Measurements from ENCODE around the gene FCN1.

The FCN1 gene

DNA sequence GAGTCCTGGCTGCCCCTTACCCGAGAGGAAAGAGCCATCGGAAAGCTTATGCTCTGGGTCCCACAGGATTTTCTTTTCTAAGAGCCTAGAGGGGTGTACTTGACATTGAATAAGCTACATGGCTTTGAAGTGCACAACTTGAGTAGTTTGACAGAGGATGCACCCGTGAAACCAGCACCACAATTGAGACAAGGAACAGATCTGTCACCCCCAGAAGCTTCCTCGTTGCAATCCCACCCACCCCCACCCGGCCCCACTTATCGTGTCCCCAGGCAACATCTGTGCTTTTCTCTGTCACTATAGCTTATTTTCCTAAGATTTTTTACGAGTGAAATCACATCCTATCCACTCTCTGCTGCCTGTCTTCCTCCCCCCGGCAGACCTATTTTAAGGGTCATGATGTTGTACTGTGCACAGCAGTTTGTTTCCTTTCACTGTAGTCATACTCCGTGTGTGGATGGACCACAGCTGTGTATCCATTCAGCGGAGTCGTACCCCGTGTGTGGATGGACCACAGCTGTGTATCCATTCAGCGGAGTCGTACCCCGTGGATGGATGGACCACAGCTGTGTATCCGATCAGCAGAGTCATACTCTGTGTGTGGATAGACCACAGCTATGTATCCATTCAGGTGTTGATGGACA lies 45.9 kb downstream of the FCN1 start:
- no peak overlapping the region for H3K4me3 Mint-ChIP-seq
- no peak overlapping the region for H3K27ac Mint-ChIP-seq
- no peaks in the 10 kb centered on the region for H3K4me1 Mint-ChIP-seq (ENCODE audit: low read depth)
- no peaks in the 10 kb centered on the region for H3K9me3 Mint-ChIP-seq
- H3K36me3 Mint-ChIP-seq (ENCODE audit: low read depth): no peaks in the 10 kb centered on the region
- peaks cover 3% of the 10 kb centered on the region for H3K27me3 Mint-ChIP-seq

GRCh38 chr9:134870746-134871662 lies 46.7 kb downstream of the FCN1 start:
- no peaks in the 10 kb centered on the region for H3K36me3 Mint-ChIP-seq (ENCODE audit: low read depth)
- H3K4me1 Mint-ChIP-seq (ENCODE audit: low read depth): no peaks in the 10 kb centered on the region
- H3K4me3 Mint-ChIP-seq: no peak overlapping the region
- H3K27ac Mint-ChIP-seq: no peak overlapping the region
- H3K9me3 Mint-ChIP-seq: no peaks in the 10 kb centered on the region
- peaks cover 3% of the 10 kb centered on the region for H3K27me3 Mint-ChIP-seq

- H3K27me3 Mint-ChIP-seq: peaks cover 3% of the 10 kb centered on the region
- H3K4me1 Mint-ChIP-seq (ENCODE audit: low read depth): no peaks in the 10 kb centered on the region
- H3K9me3 Mint-ChIP-seq: no peaks in the 10 kb centered on the region
- no peaks in the 10 kb centered on the region for H3K36me3 Mint-ChIP-seq (ENCODE audit: low read depth)
- H3K4me3 Mint-ChIP-seq: no peak overlapping the region
- H3K27ac Mint-ChIP-seq: no peak overlapping the region
Observed at GRCh38 chr9:134870301-134870694, 47.4 kb downstream of the FCN1 start.

DNA sequence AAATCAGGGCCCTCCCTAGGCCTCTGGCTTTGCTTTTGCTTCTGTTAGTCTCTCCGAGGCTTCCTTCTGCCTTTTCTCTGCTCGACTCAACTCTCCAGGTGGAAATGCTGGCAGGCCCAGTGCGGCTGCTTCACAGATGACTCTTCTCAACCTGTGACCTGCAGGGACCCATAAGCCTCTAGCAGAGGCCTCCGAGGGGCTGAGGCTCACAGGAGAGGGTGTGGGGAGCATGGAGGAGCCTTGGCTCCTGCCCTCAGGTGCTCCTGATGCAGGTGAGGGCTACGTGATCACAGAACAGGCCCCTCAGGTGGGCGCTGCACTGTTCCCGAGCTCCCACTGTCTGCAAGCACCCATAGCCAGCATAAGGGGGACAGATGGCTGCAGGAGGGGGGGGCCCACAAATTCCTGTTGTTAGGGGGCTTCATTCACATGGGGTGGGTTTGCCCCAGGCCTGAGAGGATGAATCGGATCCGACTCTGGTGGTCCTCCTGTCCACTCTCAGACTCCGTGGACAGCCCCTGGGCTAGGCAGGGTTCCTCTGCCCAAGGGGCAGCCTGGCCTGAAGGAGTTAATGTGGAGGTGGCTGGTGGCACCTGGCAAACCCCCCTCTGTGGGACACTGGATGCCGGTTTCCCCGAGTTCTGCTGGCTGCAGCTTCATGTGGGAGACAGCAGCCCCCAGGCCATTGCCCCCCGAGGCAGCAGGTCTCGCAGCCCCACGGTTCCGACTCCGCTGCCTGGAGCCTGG lies 48.0 kb downstream of the FCN1 start:
- no peak overlapping the region for H3K4me3 Mint-ChIP-seq
- H3K36me3 Mint-ChIP-seq (ENCODE audit: low read depth): no peaks in the 10 kb centered on the region
- H3K4me1 Mint-ChIP-seq (ENCODE audit: low read depth): no peaks in the 10 kb centered on the region
- peaks cover 3% of the 10 kb centered on the region for H3K27me3 Mint-ChIP-seq
- no peak overlapping the region for H3K27ac Mint-ChIP-seq
- no peaks in the 10 kb centered on the region for H3K9me3 Mint-ChIP-seq

DNA sequence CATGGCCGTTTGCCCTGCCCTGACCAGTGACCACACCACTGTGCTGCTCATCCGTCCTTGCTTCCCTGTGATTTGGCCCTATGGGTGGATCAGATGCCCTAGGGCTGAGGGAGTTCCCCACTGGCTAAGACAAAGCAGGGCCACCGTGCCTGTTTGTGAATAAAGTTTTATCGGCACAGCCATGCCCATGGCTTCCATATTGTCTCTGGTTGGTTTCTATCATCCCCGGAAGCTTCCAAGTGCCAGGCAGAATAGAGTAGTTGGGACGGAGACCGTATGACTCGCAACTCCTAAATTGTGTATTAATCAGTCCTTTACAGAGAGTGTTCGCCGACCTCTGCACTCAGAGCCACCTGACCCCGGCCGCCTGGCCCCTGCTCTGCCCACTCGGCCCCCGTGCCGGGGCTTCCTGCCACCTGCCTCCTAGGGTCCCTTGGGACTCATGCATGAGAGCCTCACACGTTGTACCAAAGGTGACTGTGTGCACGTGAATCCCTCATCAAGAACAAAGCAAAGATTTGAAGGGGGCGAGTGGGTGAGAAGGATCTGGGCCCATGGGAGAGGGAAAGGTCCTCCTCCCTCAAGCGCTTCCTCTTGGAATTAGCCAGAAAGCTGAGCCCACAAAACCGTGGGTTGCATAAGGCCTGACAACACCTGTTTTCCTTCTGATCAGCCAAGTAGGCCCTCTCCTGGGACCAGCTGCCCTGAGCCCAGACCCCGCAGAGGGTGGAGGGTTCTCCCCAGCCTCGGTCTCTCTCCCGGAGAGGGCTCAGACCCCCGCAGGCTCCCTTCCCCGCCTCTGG lies 48.8 kb downstream of the FCN1 start:
- H3K4me1 Mint-ChIP-seq (ENCODE audit: low read depth): no peaks in the 10 kb centered on the region
- H3K4me3 Mint-ChIP-seq: no peak overlapping the region
- no peaks in the 10 kb centered on the region for H3K36me3 Mint-ChIP-seq (ENCODE audit: low read depth)
- H3K27me3 Mint-ChIP-seq: peaks cover 3% of the 10 kb centered on the region
- no peak overlapping the region for H3K27ac Mint-ChIP-seq
- no peaks in the 10 kb centered on the region for H3K9me3 Mint-ChIP-seq

GRCh38 chr9:134867917-134868750 lies 49.6 kb downstream of the FCN1 start:
- Mint-ChIP-seq H3K4me1 (ENCODE audit: low read depth) (no peaks in the 10 kb centered on the region), H3K27me3 (peaks cover 3% of the 10 kb centered on the region), H3K27ac (no peak overlapping the region), H3K9me3 (no peaks in the 10 kb centered on the region), H3K4me3 (no peak overlapping the region), H3K36me3 (ENCODE audit: low read depth) (no peaks in the 10 kb centered on the region)

GRCh38 chr9:134864821-134865190 lies 52.9 kb downstream of the FCN1 start:
- Mint-ChIP-seq H3K9me3 (no peaks in the 10 kb centered on the region), H3K27ac (no peak overlapping the region), H3K4me3 (no peak overlapping the region), H3K36me3 (ENCODE audit: low read depth) (no peaks in the 10 kb centered on the region), H3K4me1 (ENCODE audit: low read depth) (no peaks in the 10 kb centered on the region), H3K27me3 (peaks cover 3% of the 10 kb centered on the region)

DNA sequence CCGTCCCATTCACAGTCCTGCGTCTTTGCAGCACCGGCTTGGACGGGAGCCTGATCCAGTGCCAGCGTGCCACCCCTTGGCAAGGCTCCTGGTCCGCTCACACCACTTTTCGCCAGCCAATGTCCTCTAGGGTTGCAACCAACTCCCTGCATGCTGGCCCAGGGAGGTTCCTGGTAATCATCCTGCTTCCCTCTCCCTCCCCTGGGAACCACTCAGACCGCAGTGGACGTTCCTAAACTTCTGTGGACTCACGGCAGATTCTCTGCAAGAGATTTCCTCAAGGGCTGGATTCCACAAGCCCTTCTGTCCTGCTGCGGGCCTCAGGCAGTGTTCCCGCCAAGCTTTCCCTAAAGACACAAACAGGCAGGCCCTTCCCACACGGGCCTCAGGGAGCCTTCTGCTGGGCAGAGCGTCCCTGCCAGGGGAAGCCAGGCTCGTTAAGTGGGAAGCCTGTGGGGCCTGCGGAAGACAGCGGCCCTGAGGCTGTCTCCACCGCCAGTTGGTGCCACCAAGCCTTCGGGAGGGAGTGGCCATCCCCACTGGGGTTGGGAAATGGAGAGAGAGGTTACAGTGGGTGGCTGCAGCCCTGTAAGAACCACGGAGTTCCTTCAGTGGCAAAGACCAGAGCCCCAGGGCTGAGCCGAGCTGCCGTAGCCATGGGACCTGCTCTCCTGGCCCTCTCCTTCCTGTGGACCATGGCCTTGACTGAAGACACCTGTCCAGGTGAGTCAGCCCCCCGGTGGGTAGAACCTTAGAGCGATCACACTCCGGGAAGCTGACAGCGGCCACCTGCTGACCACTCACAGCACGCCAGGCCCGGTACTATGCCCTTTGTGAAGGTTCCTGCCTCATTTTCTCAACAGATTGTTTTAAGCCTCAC lies 53.5 kb downstream of the FCN1 start:
- no peaks in the 10 kb centered on the region for H3K9me3 Mint-ChIP-seq
- H3K36me3 Mint-ChIP-seq (ENCODE audit: low read depth): no peaks in the 10 kb centered on the region
- H3K4me1 Mint-ChIP-seq (ENCODE audit: low read depth): no peaks in the 10 kb centered on the region
- H3K4me3 Mint-ChIP-seq: no peak overlapping the region
- no peak overlapping the region for H3K27ac Mint-ChIP-seq
- peaks cover 3% of the 10 kb centered on the region for H3K27me3 Mint-ChIP-seq

DNA sequence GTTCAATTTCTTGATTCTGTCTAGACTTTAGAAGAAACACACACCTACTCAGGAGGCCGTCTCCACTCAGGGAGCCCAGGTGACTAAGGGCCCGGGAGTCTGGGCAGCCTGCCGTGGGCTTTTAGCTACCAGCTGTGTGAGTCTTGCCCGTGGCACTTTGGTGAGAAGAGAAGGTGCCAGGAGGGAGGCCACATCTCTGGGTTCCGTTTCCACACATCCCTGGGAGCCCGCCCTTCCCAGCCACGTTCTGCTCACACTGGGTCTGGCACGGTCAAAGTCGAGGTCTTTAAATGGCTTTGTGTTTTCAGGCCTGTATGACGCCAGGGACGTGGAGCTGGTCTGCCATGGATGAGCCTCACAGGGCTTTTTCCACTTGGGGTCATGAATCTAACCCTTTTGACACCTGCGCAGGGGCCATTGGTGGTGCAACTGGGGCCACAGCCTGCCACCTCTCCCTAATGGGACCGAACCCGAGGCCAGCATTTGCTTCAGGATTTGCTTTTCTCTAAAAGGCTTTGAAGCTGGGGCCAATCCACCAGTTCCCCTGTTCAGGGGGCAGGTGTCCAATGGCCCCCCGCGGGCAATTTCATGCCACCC lies 54.3 kb downstream of the FCN1 start:
- H3K4me3 Mint-ChIP-seq: no peak overlapping the region
- H3K36me3 Mint-ChIP-seq (ENCODE audit: low read depth): no peaks in the 10 kb centered on the region
- peaks cover 7% of the 10 kb centered on the region for H3K27me3 Mint-ChIP-seq
- no peak overlapping the region for H3K27ac Mint-ChIP-seq
- H3K4me1 Mint-ChIP-seq (ENCODE audit: low read depth): peaks cover 6% of the 10 kb centered on the region
- H3K9me3 Mint-ChIP-seq: no peaks in the 10 kb centered on the region

DNA sequence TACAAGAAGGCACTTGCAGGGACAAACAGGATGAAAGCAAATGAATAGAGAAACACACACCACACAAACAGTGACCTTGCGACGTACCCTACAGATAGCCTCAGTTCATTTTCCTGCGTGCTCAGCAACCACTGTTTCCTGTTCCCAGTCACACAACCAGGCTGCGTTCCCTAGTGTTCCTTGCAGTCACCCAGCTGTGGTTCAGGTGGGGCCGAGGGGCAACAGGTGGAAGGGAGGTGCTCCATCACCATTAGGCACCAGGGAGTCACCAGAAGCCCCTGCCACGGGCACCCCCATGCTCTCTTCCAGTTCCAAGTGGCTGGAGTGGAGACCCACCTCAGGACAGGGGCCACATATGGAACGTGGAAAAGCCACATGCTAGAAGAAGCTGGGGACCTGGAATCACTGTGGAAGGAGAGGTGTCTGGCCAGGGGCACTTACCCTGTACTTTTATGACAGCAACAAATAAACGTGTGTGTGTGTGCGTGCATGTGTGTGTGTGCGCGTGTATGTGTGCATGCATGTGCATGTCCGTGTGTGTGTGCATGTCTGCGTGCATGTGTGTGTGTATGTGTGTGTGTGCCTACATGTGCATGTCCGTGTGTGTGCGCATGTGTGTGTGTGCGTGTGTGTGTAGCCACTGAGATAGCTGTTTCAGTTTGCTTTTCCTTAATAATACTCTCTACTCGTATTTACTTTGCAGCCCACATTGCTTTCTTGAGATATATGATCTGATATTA lies 55.9 kb downstream of the FCN1 start:
- no peak overlapping the region for H3K4me3 Mint-ChIP-seq
- no peaks in the 10 kb centered on the region for H3K36me3 Mint-ChIP-seq (ENCODE audit: low read depth)
- peaks cover 18% of the 10 kb centered on the region for H3K4me1 Mint-ChIP-seq (ENCODE audit: low read depth)
- H3K27ac Mint-ChIP-seq: no peak overlapping the region
- peaks cover 13% of the 10 kb centered on the region for H3K27me3 Mint-ChIP-seq
- H3K9me3 Mint-ChIP-seq: no peaks in the 10 kb centered on the region

DNA sequence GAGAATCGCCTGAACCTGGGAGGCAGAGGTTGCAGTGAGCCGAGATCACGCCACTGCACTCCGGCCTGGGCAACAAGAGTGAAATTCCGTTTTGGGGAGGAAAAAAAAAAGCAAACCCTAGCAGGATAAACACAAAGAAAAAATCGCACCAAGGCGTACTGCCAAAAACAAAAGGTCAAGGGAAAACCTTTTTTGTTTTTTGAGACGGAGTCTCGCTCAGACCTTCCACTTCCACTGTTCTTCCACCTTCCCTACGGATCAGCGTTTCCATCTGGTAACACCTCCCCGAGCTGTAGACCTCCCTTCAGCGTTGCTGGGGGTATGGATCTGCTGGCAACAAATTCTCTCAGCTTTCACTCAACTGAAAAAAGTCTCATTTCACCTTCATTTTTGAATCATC lies 57.2 kb downstream of the FCN1 start:
- no peaks in the 10 kb centered on the region for H3K9me3 Mint-ChIP-seq
- H3K4me3 Mint-ChIP-seq: no peak overlapping the region
- H3K4me1 Mint-ChIP-seq (ENCODE audit: low read depth): peaks cover 18% of the 10 kb centered on the region
- H3K27me3 Mint-ChIP-seq: peaks cover 17% of the 10 kb centered on the region
- H3K27ac Mint-ChIP-seq: no peak overlapping the region
- no peaks in the 10 kb centered on the region for H3K36me3 Mint-ChIP-seq (ENCODE audit: low read depth)

GRCh38 chr9:134858051-134858841 lies 59.5 kb downstream of the FCN1 start:
- peak overlapping the region; percentile 47 for H3K4me3 Mint-ChIP-seq
- H3K27ac Mint-ChIP-seq: peak overlapping the region; percentile 89
- H3K9me3 Mint-ChIP-seq: no peaks in the 10 kb centered on the region
- H3K27me3 Mint-ChIP-seq: peaks cover 17% of the 10 kb centered on the region
- peaks cover 18% of the 10 kb centered on the region for H3K4me1 Mint-ChIP-seq (ENCODE audit: low read depth)
- no peaks in the 10 kb centered on the region for H3K36me3 Mint-ChIP-seq (ENCODE audit: low read depth)
